Loucy (cell line): ENCODE results near the gene DUSP6.

Experiments
- EZH2phosphoT487 ChIP-seq: fragments of 200-600 bp; IDR thresholded peaks from 2 replicates; pipeline ENCODE4 v1.6.1; 2018; ENCODE audit warnings: antibody characterized with exemption, mild to moderate bottlenecking, moderate library complexity, borderline replicate concordance
- TF ChIP-seq, protein P1 (sequence below): fragments of 200-600 bp; sonication (generic); conservative IDR thresholded peaks from 2 replicates; pipeline ENCODE4 v1.5.1; 2014; ENCODE audit warnings: mild to moderate bottlenecking, antibody characterized with exemption, low read length

DNA sequence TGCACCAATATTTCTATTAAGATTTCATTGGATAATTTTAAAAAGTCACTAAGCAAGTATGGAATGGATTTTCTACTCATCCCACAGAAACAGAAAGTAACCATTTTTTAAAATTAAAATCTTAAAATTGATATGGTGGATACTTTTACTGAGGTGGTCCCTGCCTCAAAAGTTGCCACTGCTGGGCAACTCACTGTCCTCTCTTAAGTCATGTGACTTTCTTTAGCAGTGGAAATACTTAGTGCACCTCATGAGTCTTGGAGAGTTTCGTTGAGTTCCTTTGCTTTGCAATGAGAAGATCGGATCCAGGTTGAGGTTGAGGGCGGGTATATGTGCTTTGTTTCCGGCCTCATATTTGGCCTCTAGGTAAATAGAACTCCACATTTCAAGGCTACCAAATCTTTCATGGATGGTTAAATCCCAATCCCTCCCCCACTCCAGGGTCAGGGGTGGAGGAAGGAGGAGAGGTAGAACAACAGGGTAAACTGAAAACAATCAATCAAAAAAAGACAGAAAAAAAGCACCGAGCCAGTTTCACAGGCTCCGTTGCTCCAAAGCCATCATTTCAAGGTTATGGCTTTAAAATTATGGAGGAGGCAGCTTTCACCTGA is 39.5 kb upstream of the DUSP6 start:
- TF ChIP-seq, protein P1, sequence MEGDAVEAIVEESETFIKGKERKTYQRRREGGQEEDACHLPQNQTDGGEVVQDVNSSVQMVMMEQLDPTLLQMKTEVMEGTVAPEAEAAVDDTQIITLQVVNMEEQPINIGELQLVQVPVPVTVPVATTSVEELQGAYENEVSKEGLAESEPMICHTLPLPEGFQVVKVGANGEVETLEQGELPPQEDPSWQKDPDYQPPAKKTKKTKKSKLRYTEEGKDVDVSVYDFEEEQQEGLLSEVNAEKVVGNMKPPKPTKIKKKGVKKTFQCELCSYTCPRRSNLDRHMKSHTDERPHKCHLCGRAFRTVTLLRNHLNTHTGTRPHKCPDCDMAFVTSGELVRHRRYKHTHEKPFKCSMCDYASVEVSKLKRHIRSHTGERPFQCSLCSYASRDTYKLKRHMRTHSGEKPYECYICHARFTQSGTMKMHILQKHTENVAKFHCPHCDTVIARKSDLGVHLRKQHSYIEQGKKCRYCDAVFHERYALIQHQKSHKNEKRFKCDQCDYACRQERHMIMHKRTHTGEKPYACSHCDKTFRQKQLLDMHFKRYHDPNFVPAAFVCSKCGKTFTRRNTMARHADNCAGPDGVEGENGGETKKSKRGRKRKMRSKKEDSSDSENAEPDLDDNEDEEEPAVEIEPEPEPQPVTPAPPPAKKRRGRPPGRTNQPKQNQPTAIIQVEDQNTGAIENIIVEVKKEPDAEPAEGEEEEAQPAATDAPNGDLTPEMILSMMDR, result no peak
- TF ChIP-seq EZH2phosphoT487, result no peak
